ENCODE data around the gene KCNJ11.

- TF ChIP-seq EZH2 (IDR thresholded peaks at IDR 0.05) = no peak
- TF ChIP-seq POLR2A (IDR thresholded peaks at IDR 0.05; ENCODE audit: borderline replicate concordance, extremely low read depth, insufficient read depth, insufficient read length) = no peak
- TF ChIP-seq ZNF274 (IDR thresholded peaks at IDR 0.05; ENCODE audit: low read depth, low read length) = no peak
- no peak for TF ChIP-seq CTCF (IDR thresholded peaks at IDR 0.05 in 2 of 3, conservative IDR thresholded peaks at IDR 0.05 in 1 of 3; ENCODE audit: borderline replicate concordance in 1 of 3, insufficient read depth in 1 of 3, low read depth in 2 of 3, low read length in 2 of 3)
- no peak for TF ChIP-seq MAX (IDR thresholded peaks at IDR 0.05)
- no peak for TF ChIP-seq EGR1 (IDR thresholded peaks at IDR 0.05; ENCODE audit: low read depth)
- no peak for TF ChIP-seq POLR2AphosphoS5 (IDR thresholded peaks at IDR 0.05; ENCODE audit: low read depth, low read length)
Observed at GRCh38 chr11:17432002-17432401, 43.5 kb upstream of the KCNJ11 start.

Data from HCT116 (cell line).